NCI-H524 treated with DMSO at 0.1 percent for 48 hours (cell line): ENCODE results near the gene ST3GAL3.

Experiments
- DNase-seq: peaks from one replicate; lab custom pipeline; 2025; lab: John Stamatoyannopoulos, UW

Gene ST3GAL3

GRCh38 chr1:43851561-43852338, 144.4 kb downstream of the ST3GAL3 start:
- DNase-seq, result no peak

- DNase-seq, result no peak
Observed at GRCh38 chr1:43853161-43853921, 146.0 kb downstream of the ST3GAL3 start.

GRCh38 chr1:43854473-43854872, 147.1 kb downstream of the ST3GAL3 start:
- no peak for DNase-seq

GRCh38 chr1:43856188-43856587, 148.9 kb downstream of the ST3GAL3 start:
- DNase-seq, result no peak

DNA sequence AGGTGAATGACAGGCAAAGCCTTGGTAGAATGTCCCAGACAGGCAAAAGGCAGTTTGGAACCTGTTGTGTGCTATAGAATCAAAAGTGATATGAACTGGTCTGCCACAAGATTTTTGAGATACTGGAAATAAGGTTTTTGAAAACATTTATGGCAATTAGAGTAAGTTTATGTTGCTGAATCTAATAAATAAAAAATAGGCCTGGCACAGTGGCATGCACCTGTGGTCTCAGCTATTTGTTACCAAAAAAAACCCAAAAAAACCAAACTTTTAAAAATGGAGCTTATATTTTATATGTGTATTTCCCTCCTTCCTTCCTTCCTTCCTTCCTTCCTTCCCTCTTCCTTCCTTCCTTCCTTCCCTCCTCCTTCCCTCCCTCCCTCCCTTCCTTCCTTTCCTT, 149.8 kb downstream of the ST3GAL3 start:
- DNase-seq, result no peak

DNA sequence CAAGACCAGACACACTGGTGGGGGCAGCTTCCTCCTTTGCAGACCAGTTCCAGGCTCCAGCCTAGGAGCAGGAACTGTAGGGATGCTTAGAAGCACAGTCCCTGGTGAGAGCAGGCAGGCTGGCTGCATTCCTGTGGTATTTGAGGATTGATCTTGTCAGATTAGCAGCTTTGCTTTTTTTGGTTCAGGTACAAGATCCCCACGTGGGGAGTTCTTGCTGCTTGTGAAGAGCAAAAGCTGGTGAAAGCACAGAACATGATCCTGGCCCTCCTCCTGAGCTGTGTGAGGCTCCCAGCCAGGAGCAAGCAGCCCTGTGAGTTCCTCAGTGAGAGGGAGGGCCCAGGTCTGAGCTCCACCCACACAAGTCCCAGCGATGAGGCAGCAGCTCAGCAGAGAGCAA, 151.0 kb downstream of the ST3GAL3 start:
- no peak for DNase-seq

GRCh38 chr1:43861337-43861736, 154.0 kb downstream of the ST3GAL3 start:
- no peak for DNase-seq

- no peak for DNase-seq
Observed at GRCh38 chr1:43861988-43862735, 154.8 kb downstream of the ST3GAL3 start.

GRCh38 chr1:43864111-43865045, 157.0 kb downstream of the ST3GAL3 start:
- no peak for DNase-seq

- DNase-seq, result no peak
Observed at GRCh38 chr1:43866201-43866600, 158.9 kb downstream of the ST3GAL3 start.

GRCh38 chr1:43867976-43868740, 160.8 kb downstream of the ST3GAL3 start:
- no peak for DNase-seq

DNA sequence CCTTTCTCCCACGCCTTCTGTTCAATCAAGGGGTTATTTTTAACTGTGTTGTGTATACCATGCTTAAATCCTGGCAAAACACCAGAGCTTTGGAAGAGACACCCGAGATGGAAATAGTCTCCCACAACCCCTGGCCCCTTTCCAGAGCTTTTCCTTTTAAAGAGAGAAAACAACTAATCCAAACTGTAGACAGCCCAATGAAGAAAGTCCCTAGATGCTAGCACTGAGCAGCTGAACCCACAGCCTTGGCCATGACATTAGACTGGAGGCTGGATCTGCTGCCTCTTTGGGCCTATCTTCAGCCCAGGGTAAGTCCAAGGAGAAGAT, 161.4 kb downstream of the ST3GAL3 start:
- DNase-seq, result no peak

- DNase-seq, result no peak
Observed at GRCh38 chr1:43870306-43870705, 163.0 kb downstream of the ST3GAL3 start.

- no peak for DNase-seq
Observed at GRCh38 chr1:43871181-43871910, 164.0 kb downstream of the ST3GAL3 start.

DNA sequence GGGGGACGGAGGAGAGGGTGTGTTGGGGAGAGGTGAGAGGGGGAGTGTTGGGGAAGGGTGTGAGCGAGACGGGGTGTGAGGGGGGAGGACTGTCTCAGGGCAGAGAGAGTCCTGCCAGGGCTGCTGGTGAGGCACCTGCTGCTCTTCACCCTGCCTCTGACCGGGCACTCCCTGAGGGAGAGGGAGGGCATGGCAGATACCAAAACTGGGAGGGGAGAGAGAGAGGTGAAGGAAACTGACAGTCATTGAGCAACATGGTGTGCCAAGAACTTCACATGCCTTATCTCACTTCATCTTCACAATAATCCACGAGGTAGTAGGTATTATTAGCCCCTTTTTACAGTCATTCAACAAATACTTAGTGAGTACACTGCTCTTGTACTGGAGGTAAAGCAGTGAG, 164.9 kb downstream of the ST3GAL3 start:
- no peak for DNase-seq

GRCh38 chr1:43873851-43874250, 166.5 kb downstream of the ST3GAL3 start:
- DNase-seq, result no peak

- no peak for DNase-seq
Observed at GRCh38 chr1:43874716-43875115, 167.4 kb downstream of the ST3GAL3 start.

GRCh38 chr1:43875331-43875730, 168.0 kb downstream of the ST3GAL3 start:
- DNase-seq, result no peak

GRCh38 chr1:43877101-43877500, 169.8 kb downstream of the ST3GAL3 start:
- no peak for DNase-seq

- no peak for DNase-seq
Observed at GRCh38 chr1:43878440-43878839, 171.1 kb downstream of the ST3GAL3 start.
